Putamen (tissue), 1 donor: ENCODE measurements around the gene RPS19.
"Not testable (repeated sequence)": the region's sequence is repeated elsewhere in the genome, so short reads cannot be mapped to it uniquely, and the experiment has no call there.

Experiments
- DNase-seq: peaks from one replicate; pipeline ENCODE4 v3.0.0-alpha.2; 2016; ENCODE audit warnings: low spot score

RPS19 gene

DNA sequence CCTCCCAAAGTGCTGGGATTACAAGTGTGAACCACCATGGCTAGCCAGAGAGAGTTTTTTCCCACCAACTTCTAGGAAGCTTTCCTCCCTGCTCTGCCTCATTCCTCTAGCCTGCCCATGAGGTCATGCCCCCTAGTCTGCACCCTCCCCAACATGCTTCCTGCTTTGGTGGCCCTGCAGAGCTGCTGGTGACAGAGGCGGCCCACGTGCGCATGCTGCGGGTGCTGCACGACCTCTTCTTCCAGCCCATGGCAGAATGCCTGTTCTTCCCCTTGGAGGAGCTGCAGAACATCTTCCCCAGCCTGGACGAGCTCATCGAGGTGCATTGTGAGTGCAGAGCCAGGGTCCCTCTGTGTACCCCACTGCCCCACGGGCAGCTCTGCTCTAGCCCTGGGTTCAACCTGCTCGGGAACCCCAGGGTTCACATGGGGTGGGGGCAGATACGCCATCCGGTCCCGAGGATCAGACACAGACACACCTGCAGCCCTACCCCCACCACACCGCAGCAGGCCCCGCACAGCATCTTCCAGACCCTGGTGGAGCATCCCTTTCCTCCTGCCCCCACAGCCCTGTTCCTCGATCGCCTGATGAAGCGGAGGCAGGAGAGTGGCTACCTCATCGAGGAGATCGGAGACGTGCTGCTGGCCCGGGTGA is 41.8 kb downstream of the RPS19 start:
- no peak for DNase-seq

DNA sequence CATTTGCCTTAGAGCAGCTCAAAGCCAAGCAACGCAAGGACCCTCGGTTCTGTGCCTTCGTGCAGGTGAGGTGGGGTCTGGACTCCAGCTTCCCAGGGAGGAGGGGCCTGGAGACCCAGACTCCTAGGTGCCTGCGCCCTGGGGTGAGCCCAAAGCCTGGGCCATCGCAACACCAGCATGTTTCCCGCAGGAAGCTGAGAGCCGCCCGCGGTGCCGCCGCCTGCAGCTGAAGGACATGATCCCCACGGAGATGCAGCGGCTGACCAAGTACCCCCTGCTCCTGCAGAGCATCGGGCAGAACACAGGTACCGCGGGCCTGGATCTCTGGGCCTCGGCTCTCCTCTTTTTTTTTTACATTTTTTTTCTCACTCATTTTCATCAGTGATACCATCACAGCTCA is 42.5 kb downstream of the RPS19 start:
- DNase-seq, result no peak

DNA sequence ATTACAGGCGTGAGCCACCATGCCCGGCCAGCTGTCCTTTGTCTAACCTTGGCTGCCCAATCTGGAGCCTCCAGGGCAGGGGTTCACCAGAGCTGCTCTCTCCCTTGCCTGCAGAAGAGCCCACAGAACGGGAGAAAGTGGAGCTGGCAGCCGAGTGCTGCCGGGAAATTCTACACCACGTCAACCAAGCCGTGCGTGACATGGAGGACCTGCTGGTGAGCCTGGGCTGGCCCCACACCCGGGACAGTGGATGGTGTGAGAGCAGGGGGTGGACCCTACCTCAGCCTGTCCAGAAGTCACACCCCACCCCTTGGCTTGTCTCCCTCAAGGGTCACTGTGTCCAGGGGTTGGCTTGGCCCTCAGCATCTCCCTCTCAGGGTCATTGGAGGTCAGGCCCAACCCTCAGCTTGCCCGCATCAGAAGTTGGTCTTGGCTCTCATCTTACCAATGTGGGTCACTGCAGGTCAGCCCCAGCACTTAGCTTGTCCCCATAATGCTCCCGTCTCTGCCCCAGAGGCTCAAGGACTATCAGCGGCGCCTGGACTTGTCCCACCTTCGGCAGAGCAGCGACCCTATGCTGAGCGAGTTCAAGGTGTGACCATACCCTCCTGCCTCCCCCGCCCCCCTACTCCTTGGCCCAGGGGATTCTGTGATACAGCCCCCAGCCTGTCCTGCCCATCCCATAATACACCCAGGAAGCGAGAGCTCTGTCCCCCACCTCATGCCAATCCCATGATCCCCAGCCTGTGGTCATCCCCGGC is 43.3 kb downstream of the RPS19 start:
- DNase-seq, result no peak

DNA sequence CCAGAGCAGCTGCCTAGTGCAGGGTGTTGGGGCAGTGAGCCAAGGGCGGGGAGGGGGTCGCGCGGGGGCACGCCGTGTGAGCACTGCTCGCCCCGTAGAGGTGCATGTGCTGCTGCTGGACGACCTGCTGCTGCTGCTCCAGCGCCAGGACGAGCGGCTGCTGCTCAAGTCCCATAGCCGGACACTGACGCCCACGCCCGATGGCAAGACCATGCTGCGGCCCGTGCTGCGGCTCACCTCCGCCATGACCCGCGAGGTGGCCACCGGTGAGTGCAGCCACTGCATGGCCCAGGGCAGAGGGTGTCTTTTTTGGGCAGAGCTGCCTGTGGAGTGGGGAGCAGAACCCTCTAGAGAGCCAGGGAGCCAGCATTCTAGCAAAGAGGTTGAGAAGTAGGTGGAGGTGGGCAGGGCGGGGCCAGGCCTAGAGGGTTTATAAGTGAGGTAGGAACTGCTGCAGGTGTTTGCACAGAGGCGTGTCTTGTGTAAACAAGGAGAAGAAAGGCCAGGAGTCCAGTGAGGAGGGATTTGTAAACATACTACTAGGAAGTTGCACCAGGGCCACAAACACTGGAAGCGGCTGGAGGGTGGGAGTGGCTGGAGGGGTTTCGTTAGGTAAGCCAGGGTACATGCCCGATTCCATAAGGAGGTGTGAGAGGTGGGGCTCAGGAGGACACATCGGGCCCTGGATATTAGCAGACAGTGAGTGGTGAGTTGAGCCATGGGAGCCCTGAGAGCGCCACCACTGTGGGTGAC is 44.2 kb downstream of the RPS19 start:
- DNase-seq, result no peak

DNA sequence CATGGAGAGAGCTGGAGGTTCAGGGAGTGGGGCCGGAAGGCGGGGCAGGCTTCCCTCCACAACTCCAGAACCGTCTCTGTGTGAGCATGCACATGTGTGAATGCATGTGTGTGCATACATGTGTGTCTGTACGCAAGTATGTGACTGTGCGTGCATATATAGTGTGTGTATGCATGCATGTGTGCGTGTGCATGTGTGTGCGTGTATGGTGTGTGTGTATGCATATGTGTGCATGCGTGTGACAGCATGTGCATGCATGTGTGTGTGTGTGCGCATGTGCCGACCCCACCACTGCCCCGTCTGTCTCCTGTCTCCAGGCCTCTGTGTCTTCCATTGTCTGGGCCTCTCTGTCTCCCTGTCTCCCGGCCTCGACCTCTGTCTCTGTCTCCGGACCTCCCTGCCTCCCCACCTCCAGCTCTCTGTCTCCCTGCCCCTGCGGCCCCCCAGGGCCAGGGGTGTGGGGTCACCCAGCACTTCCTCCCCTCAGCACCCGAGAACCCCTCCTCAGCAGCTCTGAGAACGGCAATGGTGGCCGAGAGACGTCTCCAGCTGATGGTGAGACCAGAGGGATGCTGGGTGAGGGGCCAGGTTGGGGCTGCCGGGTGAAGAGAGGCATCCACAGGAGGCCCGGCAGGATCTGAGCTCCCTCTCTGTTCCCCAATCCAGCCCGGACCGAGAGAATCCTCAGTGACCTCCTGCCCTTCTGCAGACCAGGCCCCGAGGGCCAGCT is 45.4 kb downstream of the RPS19 start:
- DNase-seq, result no peak

- DNase-seq, result no peak
These were observed 46.2 kb downstream of the RPS19 start for GRCh38 chr19:41906271-41906670.

GRCh38 chr19:41906916-41907680 is 47.0 kb downstream of the RPS19 start:
- no peak for DNase-seq

DNA sequence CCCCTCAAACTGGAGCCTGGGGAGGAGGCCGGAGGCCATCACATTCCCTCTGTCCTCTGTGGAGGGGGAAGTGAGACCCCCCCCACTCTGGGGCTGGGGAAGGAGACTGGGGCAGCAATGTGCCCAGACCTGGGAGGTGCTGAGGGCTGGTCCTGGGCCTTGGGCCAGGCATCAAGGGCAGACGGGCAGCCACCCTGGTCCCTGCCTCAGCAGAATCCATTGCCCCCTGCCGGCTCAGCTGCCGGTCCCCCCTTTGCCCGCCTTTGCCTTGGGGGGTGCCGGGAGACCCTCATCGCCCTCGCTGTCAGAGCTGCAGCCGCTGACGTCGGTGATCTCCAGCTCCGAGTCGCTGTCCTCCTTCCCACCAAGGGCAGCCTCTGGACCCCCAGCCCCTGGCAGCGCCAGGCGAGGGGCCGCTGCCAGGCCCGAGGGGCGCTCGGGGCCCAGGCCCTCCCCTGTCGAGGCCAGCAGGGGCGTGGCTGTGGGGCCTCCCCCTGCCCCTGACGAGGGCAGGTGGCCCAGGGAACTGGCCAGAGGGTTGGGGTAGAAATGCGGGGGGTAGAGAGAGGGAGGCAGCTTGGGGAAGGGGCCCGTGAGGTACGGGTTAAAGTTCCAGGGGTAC is 48.0 kb downstream of the RPS19 start:
- no peak for DNase-seq

DNA sequence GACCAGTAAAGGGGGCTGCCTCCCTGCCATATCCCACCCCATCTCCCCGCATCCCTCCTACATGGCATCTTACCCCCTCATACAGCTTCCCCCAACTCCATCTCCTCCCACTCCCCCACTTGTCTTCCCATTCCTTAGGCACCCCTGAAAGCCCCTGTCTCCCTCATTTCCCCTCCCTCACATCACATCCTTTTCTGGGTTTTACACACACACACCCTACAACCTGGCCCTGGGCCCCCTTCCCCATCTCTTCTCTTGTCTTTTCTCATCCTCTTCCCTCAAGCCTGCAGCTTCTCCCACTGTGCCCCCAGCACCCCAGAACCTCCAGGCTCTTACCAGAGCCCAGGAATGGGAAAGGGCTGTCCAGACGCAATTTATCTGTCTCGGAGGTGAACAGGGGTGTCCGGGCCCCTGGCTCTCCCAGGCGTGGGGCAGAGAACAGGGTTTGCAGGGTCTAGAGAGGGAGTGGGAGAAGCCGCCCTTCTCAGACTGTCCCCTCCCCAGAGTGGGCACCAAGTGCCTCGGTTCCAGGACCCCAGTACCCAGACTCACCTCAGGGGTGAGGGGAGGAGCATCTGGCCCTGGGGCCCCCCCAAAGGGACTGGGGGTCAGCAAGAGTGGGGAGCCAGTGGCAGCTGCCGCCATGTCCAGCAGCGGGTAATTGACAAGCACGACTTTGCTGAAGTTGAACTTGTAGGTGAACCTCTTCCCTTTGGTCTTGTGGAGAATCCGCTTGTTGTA is 48.8 kb downstream of the RPS19 start:
- DNase-seq, result no peak

GRCh38 chr19:41909706-41910105 is 49.7 kb downstream of the RPS19 start:
- DNase-seq, result no peak

- DNase-seq, result no peak
These were observed 50.4 kb downstream of the RPS19 start for GRCh38 chr19:41910240-41910991.

- no peak for DNase-seq
These were observed 51.2 kb downstream of the RPS19 start for GRCh38 chr19:41910992-41911888.

- DNase-seq, result no peak
These were observed 52.1 kb downstream of the RPS19 start for GRCh38 chr19:41911889-41912731.

DNA sequence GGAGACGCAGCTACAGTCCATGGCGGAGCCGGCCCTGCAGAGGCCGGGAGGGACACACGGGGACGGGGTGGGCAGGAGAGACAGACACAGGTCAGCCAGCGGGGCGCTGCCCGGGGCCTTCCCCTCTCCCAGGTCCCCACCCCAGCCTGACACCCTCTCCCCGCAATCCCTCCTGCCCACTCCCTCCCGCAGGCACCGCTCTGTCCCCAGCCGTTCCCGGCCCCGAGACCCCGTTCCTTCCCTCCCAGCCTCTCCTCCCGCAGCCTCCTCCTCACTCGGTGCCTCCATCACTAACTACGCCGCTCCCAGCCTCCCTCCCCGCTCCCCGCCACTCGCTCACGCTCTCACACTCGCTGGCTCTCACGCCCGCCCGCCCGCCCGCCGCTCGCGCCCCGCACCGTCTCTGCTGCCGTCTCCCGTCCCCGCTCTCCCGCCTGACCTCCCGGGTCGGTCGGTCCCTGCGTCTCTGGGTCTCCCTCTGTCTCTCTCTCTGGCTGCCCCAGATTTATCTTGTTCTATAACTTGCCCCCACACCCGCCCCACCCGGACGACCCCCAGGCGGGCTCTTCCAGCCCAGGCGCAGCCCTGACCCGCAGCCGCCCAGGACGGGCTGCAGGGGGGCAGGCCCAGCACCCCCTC is 53.0 kb downstream of the RPS19 start:
- no peak for DNase-seq

DNA sequence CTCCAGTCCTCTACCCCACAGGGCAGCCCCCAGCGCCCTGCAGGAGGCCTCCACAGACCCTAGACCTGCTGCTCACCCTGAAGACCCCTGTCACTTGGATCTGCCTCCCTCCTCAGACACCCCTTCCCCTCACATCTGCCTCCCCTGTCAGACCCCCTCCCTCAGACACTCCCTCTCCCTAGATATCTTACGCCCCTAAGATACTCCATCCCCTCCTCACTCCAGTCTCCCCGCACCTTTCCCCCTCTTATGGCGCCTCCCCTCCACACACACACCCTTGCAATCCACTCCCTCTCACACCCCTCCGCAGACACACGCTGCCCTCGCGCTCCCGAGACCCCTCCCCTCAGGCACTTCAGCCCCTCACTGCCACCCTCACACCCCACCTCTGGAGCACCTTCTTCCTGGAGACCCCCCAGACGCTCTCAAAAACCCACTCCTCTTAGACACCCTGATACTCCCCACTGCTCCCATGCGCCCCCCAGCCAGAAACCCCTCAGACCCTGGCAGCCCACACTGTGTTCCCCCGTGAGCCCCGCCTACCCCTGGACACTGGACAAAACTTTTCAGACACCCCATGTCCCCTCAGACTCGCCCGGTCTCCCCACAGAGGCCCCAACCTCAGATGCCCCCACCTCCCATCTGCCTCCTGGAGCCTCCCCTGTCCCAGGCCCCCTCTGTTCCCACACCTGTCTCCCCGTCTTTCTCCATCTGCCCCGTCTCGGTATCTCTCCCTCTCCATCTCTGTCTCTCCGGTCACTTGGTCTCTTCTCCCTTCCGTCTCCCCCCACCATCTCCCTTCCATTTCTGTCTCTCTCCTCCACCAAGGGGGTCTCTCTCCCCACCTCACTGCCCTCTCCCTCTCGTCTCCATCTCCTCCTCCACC is 53.7 kb downstream of the RPS19 start:
- DNase-seq, result no peak

- DNase-seq, result not testable (repeated sequence)
These were observed 54.4 kb downstream of the RPS19 start for GRCh38 chr19:41914424-41914834.
